Measurements from ENCODE around the gene HBP1.
"Not testable (repeated sequence)": the region's sequence is repeated elsewhere in the genome, so short reads cannot be mapped to it uniquely, and the experiment has no call there.

The HBP1 gene

GRCh38 chr7:107219563-107220244, 50.9 kb downstream of the HBP1 start:
- TF ChIP-seq CTCF (IDR thresholded peaks at IDR 0.05; ENCODE audit: unreplicated experiment in 3 of 3), result no peak
- H3K4me1 Mint-ChIP-seq, result peaks cover 16% of the 10 kb centered on the region
- no peak overlapping the region for H3K27ac Mint-ChIP-seq
- H3K36me3 Mint-ChIP-seq (ENCODE audit: low read depth), result peaks cover 13% of the 10 kb centered on the region
- H3K4me3 Mint-ChIP-seq, result no peak overlapping the region
- peaks cover 4% of the 10 kb centered on the region for H3K27me3 Mint-ChIP-seq (ENCODE audit: low read depth)
- H3K9me3 Mint-ChIP-seq, result peaks cover 7% of the 10 kb centered on the region

- H3K27me3 Mint-ChIP-seq (ENCODE audit: low read depth), result peaks cover 4% of the 10 kb centered on the region
- peaks cover 19% of the 10 kb centered on the region for H3K4me1 Mint-ChIP-seq
- peaks cover 5% of the 10 kb centered on the region for H3K9me3 Mint-ChIP-seq
- no peak overlapping the region for H3K4me3 Mint-ChIP-seq
- H3K27ac Mint-ChIP-seq, result no peak overlapping the region
- H3K36me3 Mint-ChIP-seq (ENCODE audit: low read depth), result peaks cover 8% of the 10 kb centered on the region
- TF ChIP-seq CTCF (IDR thresholded peaks at IDR 0.05; ENCODE audit: unreplicated experiment in 3 of 3), result no peak
Measured at GRCh38 chr7:107220356-107220755, 51.6 kb downstream of the HBP1 start.

- H3K27me3 Mint-ChIP-seq (ENCODE audit: low read depth); H3K4me3 Mint-ChIP-seq; H3K36me3 Mint-ChIP-seq (ENCODE audit: low read depth); H3K27ac Mint-ChIP-seq; H3K9me3 Mint-ChIP-seq: not testable (repeated sequence)
- peaks cover 19% of the 10 kb centered on the region for H3K4me1 Mint-ChIP-seq
Measured at GRCh38 chr7:107220806-107221205, 52.0 kb downstream of the HBP1 start.

- Mint-ChIP-seq H3K27me3 (ENCODE audit: low read depth) (peaks cover 4% of the 10 kb centered on the region), H3K9me3 (no peaks in the 10 kb centered on the region), H3K4me1 (peaks cover 19% of the 10 kb centered on the region), H3K27ac (peak overlapping the region in 2 of 3 experiments; percentile 23 to 79), H3K36me3 (ENCODE audit: low read depth) (peaks cover 4% of the 10 kb centered on the region), H3K4me3 (no peak overlapping the region)
- no peak for TF ChIP-seq CTCF (IDR thresholded peaks at IDR 0.05; ENCODE audit: unreplicated experiment in 3 of 3)
Measured at GRCh38 chr7:107224374-107225223, 55.8 kb downstream of the HBP1 start.

GRCh38 chr7:107228291-107228690, 59.5 kb downstream of the HBP1 start:
- Mint-ChIP-seq H3K36me3 (ENCODE audit: low read depth) (no peaks in the 10 kb centered on the region), H3K4me1 (peaks cover 13% of the 10 kb centered on the region), H3K27ac (no peak overlapping the region), H3K9me3 (no peaks in the 10 kb centered on the region), H3K4me3 (no peak overlapping the region), H3K27me3 (ENCODE audit: low read depth) (no peaks in the 10 kb centered on the region)
- TF ChIP-seq CTCF (IDR thresholded peaks at IDR 0.05; ENCODE audit: unreplicated experiment in 3 of 3), result no peak

- TF ChIP-seq CTCF (IDR thresholded peaks at IDR 0.05; ENCODE audit: unreplicated experiment in 3 of 3), result no peak
- Mint-ChIP-seq H3K9me3 (no peaks in the 10 kb centered on the region), H3K4me1 (no peaks in the 10 kb centered on the region), H3K27ac (no peak overlapping the region), H3K36me3 (ENCODE audit: low read depth) (peaks cover 3% of the 10 kb centered on the region), H3K4me3 (no peak overlapping the region), H3K27me3 (ENCODE audit: low read depth) (no peaks in the 10 kb centered on the region)
Measured at GRCh38 chr7:107230334-107230733, 61.5 kb downstream of the HBP1 start.
